SW480 (cell line): ENCODE results near the gene MED13.
"Not testable (repeated sequence)": the region's sequence is repeated elsewhere in the genome, so short reads cannot be mapped to it uniquely, and the experiment has no call there.

Experiments
- DNase-seq: peaks from one replicate; pipeline ENCODE4 v3.0.0-alpha.2; 2016; ENCODE audit warnings: low spot score

MED13 gene

DNA sequence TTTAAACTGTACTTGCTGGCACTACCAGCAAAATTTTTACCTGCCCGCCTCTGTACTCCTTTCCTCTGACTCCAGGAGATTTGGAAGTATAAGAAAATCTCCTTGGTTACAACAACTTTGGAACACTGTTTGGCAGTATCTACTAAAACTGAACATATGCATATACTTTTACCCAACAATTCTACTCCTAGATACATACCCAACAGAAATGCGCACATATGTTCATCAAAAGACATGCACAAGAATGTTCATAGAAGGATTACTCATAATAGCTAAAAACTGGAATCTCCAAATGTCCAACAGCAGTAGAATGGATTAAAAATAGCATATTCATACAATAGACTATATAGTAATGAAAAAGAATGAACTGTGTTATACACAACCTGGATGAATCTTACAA, 21.7 kb upstream of the MED13 start:
- no peak for DNase-seq

DNA sequence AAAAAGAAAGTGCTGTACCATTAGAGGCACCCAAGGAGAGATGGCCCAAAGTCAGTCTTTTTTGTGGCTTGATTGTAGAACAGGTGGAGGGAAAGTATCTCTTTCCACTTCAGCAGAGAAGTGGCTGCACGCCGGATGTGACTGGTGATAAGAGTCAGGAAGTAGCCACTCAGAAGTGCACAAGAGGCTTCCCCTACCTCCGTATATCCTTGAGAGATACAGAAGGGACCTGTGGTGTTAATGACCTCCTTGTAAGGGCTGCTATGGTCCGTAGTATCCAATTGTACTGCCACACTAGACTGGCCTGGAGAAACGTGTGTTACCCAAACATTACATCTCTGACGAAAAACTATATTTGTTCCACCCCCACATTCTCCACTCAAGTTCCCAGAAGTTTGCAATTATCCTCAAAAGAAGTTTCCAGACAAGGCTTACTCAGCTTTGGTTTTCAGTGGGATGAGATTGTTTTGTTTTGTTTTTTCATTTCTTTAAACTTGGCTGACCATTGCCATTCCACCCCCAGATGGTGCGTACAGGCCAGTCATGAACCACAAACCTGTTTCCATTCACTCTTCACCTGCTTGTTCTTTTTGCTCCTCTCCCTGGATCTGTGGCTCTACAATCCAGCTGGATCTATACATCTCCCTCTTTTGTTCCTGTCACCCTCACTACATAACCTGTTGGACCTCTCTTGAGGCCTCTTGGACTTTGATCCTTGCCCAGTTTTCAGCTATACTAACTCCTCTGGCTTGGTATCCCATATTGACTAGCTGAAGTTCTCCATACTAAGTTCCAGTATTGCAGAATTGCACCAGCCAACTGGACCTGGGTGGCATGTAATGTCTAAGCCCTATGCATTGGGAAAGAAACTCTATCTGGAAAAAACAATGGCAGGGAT, 20.7 kb upstream of the MED13 start:
- no peak for DNase-seq

DNA sequence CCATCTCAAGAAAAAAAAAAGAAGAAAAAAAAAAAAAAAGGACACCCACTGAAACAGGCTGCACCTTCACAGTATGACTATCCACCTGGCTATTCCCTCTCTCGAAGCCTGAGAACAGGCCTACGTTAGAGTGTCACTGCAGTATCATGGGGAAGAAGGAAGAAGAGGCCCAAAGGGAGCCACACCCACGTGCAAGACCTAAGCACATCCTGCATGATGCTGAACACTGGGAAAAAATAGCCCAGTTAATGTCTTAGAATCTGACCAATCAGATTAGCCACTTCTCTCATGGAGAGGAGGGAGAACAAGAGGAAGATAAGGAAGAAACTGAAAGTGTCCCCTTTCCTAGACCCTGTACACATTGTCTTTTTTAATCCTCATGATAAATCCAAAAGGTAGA, 19.5 kb upstream of the MED13 start:
- no peak for DNase-seq

DNA sequence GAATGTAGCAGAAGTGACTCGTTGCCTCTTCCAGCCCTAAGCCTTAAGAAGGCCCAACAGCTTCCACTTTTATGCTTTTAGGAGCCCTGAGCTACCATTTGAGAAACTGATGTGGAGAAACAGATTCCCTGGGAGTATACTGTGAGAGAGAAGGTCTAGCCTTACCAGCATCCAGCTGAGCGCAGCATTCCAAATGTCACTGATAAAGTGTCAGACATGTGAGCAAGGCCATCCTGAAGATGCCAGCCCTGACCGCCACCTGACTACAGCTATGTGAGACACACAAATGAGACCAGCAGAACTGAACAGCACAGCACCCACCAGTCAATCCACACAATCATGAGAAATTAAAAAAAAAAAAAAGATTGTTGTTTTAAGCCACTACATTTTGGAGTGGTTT, 18.6 kb upstream of the MED13 start:
- DNase-seq: no peak

DNA sequence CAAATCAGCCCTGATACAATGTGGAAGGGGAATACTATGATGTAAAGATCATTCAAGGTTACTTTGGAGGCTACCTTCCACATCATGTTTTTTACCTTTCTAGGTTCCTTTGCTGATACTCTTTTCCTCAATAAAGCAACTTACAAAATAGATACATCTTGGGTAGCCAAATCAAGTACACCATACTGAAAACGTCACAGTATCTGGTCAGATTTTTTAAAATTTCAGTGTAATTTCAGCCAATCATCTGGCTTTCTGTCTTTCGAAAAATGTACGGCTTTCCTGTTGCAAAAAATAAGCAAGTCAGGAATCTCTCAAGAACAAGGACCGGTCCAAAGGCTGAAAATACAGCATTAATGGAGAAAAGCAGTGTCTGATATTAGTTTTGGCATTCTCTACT, 15.6 kb upstream of the MED13 start:
- DNase-seq: no peak

DNA sequence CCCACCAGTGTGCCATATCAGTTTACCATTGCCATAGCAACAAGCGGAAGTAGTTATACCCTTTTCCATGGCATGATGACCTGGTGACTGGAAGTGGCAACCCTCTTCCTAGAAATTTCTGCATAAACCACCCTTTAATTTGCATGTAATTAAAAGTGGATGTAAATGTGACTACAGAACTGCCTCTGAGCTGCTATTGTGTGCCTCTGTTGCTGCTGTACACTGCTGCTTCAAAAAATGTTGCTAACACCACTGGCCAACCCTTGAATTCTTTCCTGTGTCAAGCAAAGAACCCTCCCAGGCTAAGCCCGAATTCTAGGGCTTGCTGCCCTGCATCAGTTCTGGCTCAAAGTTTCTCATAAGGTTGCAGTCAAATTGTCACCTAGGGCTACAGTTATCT, 12.9 kb upstream of the MED13 start:
- DNase-seq: no peak

DNA sequence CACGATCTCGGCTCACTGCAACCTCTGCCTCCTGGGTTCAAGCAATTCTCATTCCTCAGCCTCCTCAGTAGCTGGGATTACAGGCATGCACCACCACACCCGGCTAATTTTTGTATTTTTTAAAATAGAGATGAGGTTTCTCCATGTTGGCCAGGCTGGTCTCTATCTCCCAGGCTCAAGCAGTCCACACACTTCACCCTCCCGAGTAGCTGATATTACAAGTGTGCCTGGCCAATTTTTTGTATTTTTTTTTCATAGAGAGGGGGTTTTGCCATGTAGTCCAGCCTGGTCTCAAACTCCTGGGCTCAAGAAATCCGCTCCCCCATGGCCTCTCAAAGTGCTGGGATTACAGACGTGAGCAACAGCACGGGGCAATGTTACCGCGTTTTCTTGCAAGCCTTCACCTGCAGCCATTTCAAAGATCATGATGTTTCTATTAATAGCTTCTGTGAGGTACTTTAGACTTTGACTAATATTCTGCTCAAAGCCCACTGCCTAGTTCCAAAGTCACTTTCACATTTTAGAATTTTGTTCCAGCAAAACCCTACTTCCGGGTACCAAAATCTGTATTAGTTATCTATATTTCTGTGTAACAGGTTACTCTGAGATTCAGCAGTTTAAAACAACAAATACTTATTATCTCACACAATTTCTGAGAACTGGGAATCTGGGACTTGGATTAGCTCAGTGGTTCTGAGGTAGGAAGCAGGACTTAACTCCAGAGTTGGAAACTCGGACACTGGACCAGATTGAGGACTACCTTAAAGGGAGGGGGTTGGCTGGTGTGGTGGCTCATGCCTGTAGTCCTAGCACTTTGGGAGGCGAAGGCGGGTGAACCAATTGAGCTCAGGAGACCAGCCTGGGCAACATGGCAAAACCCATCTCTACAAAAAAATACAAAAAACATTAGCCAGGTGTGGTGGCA, 12.0 kb upstream of the MED13 start:
- DNase-seq: no peak

DNA sequence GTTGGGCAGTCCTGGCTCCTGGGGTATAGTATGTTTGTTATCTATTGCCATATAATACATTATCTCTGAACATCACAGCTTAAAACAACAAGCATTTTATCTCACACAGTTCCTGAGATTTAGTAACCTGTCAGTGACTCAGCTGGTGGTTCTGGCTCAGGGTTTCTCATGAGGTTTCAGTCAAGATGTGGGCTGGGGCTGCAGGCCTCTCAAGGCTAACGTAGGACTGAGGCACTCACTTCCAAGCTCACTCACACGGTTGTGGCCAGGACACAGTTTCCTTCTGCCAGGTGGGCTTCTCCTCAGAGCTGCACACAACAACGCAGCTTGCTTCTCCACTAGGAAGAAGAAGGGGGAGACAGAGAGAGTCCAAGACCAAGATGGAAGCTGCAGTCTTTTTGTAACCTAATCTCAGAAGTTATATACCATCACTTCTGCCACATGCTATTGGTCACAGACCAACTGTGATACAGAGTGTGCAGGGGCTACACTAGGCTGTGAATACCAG, 10.3 kb upstream of the MED13 start:
- no peak for DNase-seq

DNA sequence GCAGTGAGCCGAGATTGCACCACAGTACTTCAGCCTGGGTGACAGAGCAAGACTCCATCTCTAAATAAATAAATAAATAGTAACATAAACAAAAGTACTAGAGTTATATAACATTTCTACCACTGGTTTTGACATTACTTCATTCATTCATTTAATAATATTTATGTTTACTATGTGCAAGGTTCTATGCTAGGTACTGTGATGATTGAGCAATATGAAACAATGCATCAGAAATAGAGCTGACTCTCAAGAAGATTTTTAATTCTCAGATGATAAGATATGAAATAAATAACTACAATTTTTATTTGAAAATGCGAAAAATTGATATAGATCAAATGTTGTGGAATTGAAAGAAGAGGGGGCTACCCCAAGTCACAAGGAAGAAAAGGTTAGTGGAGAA, 8.9 kb upstream of the MED13 start:
- no peak for DNase-seq

DNA sequence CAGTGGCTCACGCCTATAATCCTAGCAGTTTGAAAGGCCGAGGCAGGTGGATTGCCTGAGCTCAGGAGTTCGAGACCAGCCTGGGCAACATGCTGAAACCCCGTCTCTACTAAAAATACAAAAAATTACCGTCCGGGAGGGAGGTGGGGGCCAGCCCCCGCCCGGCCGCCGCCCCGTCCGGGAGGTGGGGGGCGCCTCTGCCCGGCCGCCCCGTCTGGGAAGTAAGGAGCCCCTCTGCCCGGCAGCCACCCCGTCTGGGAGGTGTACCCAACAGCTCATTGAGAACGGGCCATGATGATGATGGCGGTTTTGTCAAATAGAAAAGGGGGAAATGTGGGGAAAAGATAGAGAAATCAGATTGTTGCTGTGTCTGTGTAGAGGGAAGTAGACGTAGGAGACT, 7.8 kb upstream of the MED13 start:
- not testable (repeated sequence) for DNase-seq

DNA sequence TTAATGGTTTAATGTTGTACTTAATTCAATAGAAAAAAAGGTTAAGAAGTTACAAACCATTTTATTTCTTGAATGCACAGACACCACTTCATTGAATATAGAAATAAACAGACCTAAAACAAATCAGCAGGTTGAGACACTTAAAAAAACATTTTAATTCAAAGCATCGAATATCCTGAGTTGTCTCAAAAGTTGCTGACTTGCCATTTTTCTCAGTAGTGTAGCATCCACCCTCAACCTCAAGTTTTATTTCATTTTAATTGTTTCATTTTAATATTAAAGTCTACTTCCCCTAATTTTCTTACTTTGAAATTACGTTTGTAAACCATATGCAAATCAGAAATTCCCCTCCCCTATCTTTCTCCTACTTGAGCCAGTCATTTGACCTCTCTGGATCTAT, 5.8 kb upstream of the MED13 start:
- DNase-seq: no peak

DNA sequence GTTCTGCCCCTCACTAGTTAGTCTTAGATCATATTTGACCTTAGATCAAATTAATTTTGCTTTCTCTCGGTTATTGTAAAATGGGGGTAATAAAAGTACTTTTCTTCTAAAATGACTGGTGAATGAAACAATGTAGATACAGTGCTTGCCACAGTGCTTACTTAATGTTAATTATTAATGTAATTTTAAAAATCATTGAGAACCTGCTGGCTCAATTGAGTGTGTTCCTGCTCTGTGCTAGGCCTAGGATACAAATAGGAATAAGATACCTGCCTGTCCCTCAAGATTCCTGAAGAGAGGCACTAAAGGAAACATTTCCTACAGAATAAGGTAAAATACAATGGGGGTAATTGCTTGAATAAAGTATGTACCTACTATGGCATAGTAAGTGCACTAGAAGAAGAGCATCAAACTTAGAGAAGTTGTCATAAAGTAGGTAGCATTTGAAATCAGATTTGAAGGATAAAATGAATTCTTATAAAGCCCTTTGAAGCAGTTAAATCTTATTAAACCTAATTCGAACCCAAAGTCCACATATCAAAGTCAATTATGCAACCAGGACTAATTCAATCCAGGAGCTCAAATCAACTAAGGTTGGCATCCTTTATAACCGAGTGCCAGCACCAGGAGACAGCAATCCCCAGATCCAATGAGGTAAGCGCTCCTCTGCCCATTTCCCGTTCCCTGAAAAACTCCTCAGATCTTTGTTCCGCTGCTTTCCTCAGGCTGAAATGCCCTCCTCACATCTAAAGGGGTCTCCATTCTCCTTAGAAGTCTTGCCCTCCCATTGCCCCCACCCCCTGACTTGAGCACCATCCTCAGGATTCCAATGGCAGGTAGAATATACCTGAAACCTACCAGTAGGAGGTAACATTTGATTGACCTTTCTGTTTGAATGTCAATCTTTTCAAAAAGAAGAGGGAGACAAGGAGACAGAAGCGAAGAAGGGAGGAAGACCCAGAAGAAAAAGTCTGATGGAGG, 2.4 kb upstream of the MED13 start:
- no peak for DNase-seq

DNA sequence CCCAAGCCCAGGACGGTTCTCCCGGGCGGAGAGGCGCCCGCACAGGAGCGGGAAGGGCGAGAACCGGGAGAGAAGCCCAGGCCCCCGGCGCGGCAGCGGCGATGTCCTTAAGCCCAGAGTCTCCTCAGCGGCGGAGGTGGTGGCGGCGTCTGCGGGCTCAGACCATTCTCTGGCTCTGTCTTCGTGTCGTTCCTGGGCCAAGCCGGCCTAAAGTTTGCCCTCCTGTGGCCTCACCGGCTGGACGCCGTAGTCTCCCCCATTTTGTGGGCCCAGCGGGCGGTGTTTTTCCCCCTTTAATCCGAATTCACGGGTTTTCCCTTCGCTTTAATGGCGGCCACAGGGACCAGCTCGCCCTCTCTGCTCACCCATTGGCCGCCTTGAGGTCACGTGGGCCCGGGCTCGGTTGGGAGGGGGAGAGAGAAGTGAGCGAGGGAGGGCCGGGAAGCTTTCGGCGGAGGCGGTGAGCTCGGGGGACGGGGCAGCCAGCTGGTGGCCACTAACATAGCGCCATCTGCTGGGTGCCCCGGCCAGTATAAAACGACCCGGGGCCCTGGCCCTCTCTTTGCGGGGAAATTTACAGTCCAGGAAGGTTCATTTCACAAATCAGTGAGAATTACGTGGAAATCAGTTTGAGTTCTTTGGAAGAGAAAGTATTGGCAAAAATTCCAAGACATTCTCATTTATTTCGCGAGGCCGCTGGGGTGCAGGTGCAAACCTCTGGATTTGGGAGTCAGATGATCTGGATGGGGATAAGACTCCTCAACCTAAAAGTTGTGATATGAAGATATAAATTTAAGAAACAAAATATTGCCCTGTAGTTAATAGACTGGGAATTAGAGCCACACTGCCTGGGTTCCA, 762 bp upstream of the MED13 start:
- peak; percentile 97 for DNase-seq

DNA sequence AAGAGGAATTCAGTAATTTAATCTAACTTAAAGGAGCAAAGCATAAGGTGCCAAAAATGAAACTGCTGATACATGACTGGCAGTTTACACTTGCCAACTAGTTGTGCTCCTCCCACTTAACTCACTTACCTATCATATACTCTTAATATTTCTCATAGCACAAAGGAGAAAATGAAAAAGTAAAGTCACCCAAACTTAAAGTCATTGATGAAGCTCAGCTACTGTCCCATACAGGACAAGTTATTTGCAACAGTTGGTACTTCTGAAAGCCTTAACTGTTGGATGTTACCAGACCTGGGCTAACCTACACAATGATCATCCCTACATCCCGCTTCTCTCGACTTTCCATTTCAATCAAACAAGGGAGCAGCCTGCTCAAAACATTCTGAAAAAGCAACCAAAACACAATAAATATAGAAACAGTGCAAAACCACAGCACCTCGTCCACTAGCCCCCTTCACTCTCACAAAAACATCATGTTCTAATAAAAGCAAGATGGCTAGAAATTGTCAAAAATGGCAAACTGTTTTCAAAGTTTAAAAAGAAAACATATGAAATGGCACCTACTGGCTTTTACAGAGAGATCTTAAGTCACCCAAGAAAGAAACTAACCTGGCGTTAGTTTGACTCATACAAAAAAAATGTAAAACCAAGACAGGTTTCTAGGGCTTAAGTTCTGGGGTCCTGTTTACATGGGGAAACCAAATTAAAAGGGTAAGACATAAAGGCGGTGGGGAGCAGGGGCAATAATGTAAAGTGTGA, 868 bp downstream of the MED13 start:
- DNase-seq: peak; percentile 39

DNA sequence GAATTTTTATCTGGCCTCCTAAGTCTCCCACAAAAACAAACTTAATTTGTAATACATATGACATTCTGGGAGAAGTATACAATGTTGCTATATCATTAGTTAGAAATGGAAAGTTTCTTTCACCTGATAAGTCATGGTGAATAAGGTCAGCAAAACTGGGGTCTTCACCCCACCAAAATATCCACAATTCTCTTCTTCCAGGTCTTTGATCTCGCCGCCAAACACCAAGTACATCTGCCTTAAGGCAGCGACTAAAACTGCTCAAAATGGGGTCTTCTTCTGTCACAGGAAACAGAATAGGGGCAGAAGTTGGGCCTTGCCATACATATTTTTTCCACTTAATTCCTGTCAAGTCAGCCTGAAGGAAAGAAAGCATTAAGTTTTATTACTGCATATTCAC, 2.1 kb downstream of the MED13 start:
- no peak for DNase-seq

DNA sequence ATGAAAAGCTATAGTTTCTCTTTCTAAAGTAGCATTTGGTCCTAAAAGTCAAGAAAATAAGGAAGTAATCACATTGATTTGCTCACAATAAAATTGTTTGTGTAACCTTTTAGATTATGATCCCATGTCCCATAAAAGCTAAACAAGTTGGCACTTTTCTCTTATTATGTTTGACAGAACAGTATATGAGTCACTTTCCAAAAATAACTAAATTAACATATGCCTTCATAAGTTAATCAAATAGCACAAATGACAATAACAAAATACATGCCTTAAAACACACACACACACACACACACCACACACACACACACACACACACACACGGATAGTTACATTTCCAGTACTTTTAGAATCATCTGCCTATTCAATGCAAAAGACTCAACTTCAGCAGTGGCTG, 2.8 kb downstream of the MED13 start:
- DNase-seq: no peak

DNA sequence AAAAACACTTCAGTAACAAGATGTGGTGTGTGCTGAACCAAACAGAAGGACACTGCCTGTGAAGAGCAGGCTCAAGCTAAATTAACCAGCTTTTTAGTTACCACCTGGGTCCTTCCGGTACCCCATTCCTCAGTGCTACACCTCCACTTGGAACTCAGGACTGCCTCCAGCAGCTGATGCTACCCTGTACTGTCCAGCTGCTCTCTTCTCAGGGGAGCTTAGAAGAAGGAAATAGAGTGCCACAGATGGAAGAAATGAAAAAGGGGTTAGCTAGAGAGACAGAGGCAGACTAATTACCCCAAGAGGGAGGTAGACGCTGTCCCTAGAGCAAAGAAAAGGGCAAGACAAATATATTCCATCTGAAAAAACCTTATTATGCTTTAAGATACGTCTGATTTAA, 5.7 kb downstream of the MED13 start:
- no peak for DNase-seq

DNA sequence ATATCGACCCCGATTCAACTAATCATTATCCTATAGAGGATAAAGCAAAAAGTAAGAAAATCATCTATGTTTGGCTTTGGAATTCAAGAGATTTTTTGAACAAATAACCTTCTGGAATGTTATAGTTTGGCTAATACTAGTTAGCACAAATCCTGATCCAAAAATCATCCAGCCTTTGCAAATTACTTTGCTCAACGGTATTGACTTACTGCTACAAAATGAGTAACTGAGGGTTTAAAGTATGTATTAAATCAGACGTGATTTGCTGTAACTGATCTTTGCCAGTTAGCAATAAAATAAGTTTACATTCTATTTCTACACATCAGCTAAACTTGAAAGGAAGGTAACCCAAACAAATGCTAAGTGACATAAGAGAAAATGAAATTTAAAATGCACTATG, 6.5 kb downstream of the MED13 start:
- DNase-seq: no peak

DNA sequence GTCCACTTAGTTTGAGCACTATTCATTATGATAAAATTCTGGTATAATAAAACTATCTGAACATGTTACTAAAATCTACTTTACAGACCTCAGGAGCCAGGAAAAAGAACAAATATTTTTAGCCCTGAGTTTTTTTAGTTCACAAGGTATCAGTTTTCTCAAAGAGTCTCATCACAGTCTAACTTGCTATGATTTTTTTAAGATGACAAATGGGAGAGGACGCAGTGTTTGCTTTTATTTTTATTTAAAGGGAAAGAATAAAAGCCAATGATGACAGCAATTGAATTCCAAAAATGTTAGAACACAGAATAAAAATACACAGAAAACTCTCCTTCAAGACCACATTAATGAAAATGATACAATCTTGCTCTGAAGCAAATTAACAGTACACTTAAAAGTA, 7.4 kb downstream of the MED13 start:
- no peak for DNase-seq

DNA sequence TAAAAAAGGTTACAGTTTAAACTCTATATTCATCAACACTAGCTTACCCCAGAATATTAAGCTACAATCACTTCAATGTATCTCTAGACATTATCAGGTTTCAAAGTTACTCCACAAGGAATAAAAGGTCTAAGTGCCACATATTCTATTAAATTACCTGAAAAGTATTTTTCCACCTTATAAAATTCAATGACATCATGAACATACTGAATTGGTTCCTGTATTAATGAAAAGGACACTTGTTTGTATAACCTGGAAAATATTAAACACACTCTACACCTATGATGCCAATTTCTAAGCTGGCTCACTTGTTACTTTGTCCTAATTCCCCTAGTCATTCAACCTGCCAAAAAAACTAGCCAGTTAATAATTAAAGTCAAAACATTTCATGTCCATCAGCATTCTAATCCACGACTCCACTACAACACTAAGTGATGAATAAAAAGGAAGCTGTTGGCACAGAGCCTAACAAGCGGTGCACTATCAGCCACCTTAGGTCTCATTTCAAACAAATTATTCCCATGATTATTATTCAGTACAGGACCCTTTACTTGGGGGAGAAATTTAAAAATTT, 12.2 kb downstream of the MED13 start:
- no peak for DNase-seq
